Activated CD8-positive, alpha-beta memory T cell treated with anti-CD3 and anti-CD28 coated beads for 24 hours (primary cell): Measurements from ENCODE around the gene SCN7A.
"Not testable (repeated sequence)": the region's sequence is repeated elsewhere in the genome, so short reads cannot be mapped to it uniquely, and the experiment has no call there.

Source experiments
- DNase-seq: peaks from one replicate; pipeline ENCODE4 v3.0.0-alpha.2; 2020

SCN7A gene

GRCh38 chr2:166494140-166494624, at the start of gene SCN7A:
Gene SCN7A (minus strand): TSS chr2:166494249. CDS start chr2:166477696, 16,553 bp downstream.
- DNase-seq: no peak

DNA sequence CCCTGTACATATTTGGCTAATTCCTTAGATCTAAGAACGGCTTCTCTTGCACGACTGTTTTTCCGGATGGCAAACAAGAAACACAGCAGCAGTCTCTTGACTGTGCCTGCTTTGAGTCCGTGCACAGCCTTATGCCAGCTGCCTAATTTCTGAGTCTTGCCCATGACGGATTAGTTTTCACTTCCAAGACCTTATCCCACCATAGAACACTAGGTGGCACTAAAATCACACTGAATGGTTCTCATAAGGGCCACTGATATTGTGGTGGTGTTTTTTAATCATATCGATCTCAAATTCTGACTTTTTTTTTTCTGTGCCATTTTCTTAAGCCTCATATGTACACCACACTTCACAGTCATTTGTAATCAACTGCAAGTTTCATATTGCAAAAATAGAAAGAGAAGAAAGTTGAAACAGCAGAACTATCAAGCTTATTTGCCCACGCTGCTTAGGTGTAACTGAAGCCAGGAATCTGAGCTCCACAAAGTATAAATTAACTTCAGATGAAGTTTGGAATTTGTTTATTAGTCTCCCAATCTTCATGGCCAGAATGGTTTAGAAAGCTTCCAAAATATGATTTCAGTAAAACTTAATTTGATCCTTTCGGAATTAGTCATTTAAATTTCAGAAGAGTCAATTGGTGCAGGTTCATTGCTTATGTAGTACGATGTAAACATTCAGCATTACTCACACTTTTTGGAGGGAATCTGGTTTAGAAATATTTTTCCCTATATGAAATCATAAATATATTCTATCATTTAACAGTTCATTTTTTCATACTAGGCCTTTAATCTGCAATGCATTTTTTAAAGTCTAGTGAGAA, 45.5 kb upstream of the SCN7A start:
- DNase-seq: peak; percentile 54

- no peak for DNase-seq
These were observed 42.1 kb upstream of the SCN7A start for GRCh38 chr2:166536111-166536510.

DNA sequence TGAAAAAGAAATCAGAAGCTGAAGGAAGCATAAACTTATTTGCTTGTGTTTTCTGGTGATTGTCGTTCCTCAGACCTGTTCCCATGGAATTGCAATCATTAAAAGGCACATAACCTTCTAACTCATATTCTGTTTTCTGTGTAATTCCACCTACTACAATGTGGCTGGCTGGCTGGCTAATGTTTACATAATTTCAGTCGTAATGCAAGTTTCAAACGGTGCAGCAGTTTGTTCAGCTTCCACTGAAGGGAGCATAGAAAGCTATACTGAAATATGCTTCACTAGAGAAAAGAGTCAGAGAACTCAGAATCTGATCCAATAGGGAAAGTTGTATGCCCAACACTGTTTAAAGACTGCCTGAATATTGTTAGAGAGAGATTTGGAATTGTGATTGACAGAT, 27.1 kb upstream of the SCN7A start:
- no peak for DNase-seq

DNA sequence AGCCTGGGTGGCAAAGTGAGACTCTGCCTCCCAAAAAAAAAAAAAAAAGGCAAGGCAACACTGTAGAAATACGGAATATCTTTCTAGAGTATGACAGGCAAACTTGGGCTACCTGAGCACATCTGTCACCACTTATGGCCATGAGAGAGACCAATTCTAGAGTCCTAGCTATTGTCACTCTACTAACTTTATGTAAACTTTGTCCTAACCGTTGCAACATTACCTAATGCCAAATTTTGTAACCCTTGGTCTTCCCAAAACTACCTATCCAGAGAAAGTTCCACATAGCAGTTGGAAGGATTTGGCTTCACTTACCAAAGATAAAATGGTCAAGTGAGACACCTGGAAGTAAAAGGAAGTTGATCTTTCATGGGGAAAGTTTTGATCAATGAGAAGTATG, 26.6 kb upstream of the SCN7A start:
- no peak for DNase-seq

- DNase-seq: no peak
These were observed 25.4 kb upstream of the SCN7A start for GRCh38 chr2:166519391-166519962.

GRCh38 chr2:166518634-166519390, 24.8 kb upstream of the SCN7A start:
- no peak for DNase-seq

GRCh38 chr2:166517533-166518061, 23.5 kb upstream of the SCN7A start:
- no peak for DNase-seq

- DNase-seq: no peak
These were observed 22.8 kb upstream of the SCN7A start for GRCh38 chr2:166516712-166517303.

GRCh38 chr2:166513952-166514351, 19.9 kb upstream of the SCN7A start:
- no peak for DNase-seq

GRCh38 chr2:166499281-166499680, 5.2 kb upstream of the SCN7A start:
- no peak for DNase-seq

GRCh38 chr2:166491461-166491860, 2.6 kb downstream of the SCN7A start:
- no peak for DNase-seq

- no peak for DNase-seq
These were observed 6.9 kb downstream of the SCN7A start for GRCh38 chr2:166487171-166487570.

GRCh38 chr2:166485558-166486178, 8.4 kb downstream of the SCN7A start:
- no peak for DNase-seq

GRCh38 chr2:166472332-166472731, 21.7 kb downstream of the SCN7A start:
- DNase-seq: no peak

DNA sequence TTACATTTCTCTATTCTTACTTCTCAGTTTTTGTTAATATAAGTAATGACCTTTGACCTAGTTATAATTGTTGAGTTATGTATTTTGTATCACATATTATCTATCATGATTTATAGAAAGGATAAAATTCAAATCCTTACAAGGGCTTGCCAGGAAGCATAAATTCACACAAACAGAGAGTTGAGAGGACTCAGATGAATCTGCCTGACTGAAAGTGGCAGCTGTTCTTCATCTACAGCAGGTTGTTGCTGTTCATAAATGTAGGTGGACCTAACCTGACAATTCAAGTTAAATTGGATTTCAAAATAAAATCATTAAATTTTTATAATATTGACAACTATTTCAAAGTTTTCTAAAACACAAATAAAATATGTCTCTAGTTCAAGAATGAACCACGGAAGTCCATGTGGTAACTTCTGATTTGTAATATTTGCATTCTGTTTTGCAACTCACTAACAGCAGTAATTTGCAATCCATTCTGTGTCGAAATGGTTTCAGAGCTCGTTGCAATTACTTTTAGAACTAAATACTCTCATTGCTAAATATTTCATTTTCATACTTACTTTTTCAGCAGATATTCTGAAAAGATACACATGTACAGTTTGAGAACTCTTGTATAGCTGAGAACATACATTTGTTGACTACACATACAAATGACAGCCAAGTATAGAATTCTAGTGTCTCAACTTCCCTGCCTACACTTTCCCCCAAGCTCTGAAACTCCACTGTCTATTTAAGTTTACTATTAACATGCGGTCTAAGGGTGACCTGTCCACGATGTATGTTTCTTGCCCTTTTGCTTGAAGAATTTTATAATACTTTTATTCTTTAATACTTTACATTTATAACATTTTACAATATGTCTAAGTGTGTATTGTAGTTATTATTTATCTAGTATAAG, 25.7 kb downstream of the SCN7A start:
- DNase-seq: no peak

GRCh38 chr2:166464187-166464586, 29.9 kb downstream of the SCN7A start:
- DNase-seq: no peak

DNA sequence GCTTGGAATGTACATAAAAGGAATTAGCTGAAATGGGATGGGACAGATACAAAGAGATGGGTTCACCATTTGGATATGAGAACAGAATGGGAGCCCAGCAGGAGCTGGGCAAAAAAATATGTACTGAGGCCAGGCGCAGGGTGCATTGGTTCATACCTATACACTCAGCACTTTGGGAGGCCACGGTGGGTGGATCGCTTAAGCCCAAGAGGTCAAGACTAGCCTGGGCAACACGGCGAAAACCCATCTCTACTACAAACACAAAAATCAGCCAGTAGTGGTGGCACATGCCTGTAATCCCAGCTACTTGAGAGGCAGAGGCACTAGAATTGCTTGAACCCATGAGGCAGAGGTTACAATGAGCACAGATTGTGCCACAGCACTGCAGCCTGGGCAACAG, 30.4 kb downstream of the SCN7A start:
- DNase-seq: no peak

- DNase-seq: no peak
These were observed 35.4 kb downstream of the SCN7A start for GRCh38 chr2:166458674-166459073.

DNA sequence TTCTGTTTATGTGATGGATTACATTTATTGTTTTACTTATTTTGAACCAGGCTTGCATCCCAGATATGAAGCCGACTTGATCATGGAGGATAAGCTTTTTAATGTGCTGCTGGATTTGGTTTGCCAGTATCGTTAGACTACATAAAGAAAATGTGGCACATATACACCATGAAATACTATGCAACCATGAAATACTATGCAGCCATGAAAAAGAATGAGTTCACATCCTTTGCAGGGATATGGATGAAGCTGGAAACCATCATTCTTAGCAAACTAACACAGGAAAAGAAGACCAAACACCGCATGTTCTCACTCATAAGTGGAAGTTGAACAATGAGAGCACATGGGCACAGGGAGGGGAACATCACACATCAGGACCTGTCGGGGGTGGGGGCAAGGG, 38.2 kb downstream of the SCN7A start:
- DNase-seq: not testable (repeated sequence)

DNA sequence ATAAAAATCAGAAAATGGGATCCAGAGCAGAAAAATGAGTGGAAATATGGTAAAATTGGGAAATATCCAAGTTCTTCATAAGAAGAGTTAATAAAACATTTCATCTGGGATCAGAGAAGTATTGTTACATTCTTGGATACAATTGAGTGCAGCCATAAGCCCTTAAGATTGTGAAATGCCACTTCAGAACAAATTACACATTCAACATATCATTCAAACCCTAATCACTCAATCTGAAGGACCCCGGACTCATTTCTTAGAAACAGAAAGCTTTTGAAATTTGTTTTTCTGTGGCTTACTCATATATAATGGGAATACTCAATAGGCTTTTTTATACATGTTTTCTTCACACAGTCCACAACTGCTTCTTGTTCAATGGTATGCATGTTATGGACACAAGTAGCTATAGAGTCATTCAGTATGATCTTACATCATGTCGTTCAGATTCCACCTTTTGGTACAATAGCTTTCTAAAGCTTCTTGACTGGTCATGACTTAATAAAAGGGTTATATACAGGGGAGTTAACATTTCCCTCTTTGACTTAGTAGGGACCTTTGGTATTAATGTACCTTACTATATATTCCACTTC, 39.9 kb downstream of the SCN7A start:
- no peak for DNase-seq
